GM19239 (cell line): ENCODE data around the gene FGG.

Experiments used
- DNase-seq: peaks from one replicate; pipeline ENCODE4 v3.0.0; 2011; ENCODE audit warnings: low spot score; ENCODE audit not compliant: insufficient read length
- FAIRE-seq: peaks from 2 replicates; lab custom pipeline; 2011; peaks lifted over from hg19 to GRCh38; lab: Jason Lieb, UNC

The FGG gene

DNA sequence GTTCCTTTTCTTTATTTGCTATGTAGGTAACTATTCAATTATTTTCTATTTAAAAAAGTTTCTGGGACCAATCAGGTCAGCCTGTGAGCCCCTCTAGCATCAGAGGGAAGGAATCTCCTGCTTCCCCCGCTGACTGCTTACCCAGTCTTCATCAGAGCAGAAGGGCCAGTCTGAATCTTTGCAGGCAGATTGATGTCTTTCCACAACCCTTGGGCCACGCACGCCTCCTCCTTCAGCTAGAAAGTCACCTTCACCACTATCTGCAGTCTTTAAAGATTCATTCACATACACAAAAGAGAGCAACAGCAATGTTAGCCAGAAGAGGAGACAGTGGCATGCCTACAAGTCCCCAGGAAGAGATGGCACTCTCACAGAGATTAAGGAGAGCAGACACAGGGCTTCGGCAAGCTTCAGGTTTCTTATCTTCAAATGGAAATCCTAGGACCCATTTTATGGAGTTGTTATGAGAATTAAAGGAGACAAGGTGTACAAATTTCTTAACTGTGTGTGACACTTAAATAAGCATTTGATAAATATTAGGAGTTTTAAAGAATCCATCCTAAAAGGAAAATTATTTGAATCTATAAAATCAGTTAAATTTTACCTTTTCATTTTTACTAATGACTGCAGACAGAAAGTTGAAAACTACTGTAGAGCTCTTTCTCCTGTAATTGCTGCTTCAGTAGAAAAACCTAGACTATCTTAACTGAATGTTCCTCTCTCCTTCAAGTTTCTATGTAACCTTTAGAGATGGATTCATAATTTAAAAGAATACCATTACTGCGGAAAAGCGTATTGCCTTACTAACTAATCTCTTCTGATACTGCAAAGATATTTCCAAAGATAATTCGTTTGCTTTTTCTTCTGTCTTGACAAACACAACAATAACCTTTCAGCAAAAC lies 22.9 kb downstream of the FGG start:
- DNase-seq = no peak

GRCh38 chr4:154588198-154588597 lies 24.3 kb downstream of the FGG start:
- FAIRE-seq (no peak), DNase-seq (no peak)

More for the DNA sequence above, 22.9 kb downstream of the FGG start:
- no peak for FAIRE-seq

DNA sequence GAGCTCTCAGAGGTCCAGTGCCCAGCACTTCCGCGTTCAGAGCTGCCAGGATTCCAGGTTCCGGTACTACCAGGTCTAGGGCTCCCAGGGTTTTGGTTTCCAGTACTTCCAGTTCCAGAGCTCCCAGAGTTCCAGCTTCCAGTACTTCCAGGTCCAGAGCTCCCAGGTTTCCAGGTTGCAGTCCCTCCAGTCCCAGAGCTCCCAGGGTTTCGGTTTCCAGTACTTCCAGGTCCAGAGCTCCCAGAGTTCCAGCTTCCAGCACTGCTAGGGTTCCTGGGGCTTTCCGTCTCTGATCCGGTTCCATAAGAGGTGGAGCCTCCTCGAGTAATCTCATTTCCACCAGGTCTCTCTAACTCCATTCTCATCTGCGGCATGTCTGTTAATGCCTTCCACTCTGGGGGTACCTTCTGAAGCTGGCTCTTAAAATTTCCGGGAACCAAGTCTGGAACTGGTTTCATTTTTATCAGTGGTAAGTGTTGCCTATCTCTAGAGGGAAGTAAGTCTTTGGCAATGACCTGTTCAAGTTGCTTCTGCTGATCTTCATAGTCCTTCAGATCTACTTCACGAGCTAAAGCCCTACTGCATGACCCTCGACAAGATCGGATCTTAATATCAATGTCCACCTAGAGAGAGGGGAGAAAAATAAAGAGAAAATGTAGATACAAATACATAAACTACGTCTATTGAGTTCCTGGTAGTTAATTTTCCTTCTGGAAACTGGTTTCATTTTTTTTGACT lies 26.0 kb downstream of the FGG start:
- FAIRE-seq = no peak
- DNase-seq = no peak

GRCh38 chr4:154585369-154586018 lies 27.0 kb downstream of the FGG start:
- DNase-seq = no peak
- FAIRE-seq = no peak

DNA sequence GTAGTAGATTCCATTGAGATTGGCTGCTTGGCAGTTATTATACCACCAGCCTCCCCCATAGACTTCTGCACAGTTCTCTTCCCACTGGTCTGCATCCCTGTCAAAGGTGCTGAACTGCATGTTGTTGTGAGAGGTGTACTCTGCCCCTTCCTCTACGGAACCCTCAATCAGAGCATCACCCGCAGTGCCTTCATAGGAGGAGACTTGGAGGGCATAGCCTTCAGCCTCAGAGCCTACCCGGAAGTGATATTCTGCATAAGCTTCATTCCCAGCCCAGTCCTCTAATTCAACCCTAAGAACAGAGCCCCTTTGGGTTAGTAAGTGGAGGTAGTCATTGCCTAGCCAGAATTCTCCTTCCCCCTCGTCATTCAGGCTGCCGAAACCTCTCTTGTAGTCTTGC lies 28.2 kb downstream of the FGG start:
- FAIRE-seq (no peak), DNase-seq (no peak)

DNA sequence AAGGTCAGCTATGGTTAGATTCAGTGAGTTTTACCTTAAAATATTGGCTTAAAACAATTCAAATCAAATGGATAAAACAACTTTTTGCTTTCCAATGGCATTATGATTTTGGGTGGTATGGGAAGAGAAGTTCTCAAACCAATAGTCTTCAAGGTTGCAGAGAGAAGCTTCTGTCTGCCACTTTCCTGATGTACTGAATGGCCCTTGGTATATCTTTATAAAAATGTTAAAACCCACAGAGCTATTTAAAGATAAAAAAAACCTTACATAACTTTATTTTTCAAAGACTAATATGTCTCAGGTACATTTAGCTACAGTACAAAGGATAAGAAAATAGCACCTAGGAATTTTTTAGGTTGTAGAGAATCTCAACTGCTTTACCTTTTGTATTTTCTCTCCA lies 28.8 kb downstream of the FGG start:
- DNase-seq (no peak), FAIRE-seq (no peak)

- DNase-seq = no peak
- FAIRE-seq = no peak
These were observed 29.2 kb downstream of the FGG start for GRCh38 chr4:154583230-154583629.

DNA sequence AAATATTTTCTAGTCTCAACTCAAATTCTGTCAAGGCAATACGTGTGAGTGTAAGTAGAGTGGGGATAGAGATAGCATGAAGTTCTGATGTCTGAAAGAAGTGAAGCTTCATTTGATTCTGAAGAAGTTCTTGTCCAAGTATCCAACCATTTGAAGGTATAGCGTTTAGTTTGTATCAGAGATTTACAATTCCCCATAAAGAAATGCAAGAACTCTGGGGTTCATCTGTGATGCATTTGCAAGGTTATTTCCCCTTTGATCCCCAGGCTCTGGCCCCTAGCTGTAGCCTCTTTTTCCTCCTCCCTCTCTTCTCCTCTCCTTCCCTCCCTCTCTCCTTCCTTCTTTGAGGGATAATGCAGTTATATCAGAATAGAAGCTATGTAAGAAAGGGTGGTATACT lies 29.7 kb downstream of the FGG start:
- DNase-seq = no peak
- no peak for FAIRE-seq

DNA sequence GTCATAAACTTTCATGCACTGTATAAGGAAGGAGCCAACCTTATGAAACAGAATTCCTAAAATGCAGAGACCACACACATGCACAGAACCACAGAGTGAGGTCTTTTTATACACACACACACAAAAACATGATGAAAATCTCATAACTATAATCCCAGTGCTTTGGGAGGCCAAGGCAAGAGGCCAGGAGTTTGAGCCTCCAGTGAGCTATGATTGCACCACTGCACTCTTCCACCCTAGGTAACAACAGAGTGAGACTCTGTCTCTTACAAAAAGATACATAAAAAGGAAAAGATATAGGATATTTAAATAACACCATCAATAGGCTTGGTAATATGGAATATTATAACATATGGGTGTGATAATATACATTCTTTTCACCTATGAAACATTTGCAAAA lies 32.5 kb downstream of the FGG start:
- FAIRE-seq = no peak

DNA sequence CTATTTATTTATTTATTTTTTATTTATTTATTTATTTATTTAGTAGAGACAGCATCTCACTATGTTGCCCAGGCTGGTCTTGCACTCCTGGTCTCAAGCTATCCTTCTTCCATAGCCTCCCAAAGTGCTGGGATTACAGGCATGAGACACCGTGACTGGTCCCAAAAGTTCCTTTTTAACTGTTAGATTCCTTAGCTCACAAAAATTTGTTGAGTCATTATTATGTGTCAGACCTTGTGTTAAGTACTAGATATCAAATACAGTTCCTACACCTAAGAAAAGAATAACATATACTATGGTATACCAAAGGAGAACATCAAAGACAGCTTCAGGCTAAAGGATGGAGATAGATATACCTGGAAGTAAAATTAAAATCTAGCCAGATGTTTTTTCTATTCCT lies 33.5 kb downstream of the FGG start:
- no peak for FAIRE-seq
- no peak for DNase-seq

More for the DNA sequence above, 32.5 kb downstream of the FGG start:
- DNase-seq = no peak

DNA sequence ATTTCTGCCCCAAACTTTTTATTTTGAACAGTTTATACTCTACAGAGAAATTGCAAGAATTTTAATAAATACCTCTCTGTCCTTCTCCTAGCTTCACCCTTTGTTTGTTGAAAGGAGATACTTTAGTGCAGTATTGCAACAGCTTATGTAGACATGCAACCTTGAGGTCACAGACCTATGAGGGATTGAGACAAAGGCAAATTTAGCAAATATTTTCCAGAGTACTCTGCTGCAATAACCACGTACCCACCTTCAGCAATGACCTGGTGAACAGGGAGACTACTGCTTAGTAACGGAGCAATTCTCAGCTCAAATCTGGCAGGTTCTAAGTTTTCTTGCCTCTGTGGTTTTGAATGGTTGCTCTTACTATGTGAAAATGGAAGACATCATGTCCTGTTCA lies 35.1 kb downstream of the FGG start:
- FAIRE-seq = no peak
- DNase-seq = no peak

GRCh38 chr4:154574311-154574710 lies 38.1 kb downstream of the FGG start:
- no peak for DNase-seq
- FAIRE-seq = no peak

DNA sequence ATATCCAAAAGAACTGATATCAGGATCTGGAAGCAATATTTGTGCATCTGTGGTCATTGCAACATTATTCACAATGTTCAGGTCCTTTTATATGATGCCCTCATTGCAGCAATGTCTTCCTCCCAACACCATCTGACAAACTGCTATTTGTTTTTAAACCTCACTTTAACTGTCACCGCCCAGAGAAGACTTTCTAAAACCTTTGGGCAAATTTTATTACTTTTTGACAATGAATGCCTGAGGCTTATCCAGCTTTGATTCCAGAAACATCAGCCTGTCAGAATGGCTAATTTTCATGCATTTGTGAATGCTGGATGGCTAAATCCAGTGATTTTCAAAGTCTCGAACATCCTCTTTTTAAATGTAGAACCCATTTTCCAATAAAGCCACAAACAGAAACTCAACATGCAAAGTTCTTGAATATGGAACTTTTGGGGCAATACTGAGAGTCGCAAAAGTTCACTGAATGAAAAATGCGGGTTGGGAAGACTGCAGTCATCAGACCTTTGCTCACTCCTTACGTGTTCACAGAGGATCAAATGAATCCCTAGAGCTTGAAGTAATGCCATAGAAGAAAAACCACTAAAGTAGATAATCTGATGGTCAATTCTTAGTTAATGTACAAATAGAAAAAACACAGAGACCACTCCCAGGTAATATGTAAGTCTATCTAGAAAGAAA lies 39.1 kb downstream of the FGG start:
- FAIRE-seq (no peak), DNase-seq (no peak)

DNA sequence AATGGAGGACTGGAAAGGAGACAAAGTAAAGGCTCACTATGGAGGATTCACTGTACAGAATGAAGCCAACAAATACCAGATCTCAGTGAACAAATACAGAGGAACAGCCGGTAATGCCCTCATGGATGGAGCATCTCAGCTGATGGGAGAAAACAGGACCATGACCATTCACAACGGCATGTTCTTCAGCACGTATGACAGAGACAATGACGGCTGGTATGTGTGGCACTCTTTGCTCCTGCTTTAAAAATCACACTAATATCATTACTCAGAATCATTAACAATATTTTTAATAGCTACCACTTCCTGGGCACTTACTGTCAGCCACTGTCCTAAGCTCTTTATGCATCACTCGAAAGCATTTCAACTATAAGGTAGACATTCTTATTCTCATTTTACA lies 42.9 kb downstream of the FGG start:
- DNase-seq (no peak), FAIRE-seq (no peak)

GRCh38 chr4:154569028-154569427 lies 43.4 kb downstream of the FGG start:
- FAIRE-seq (no peak), DNase-seq (no peak)

DNA sequence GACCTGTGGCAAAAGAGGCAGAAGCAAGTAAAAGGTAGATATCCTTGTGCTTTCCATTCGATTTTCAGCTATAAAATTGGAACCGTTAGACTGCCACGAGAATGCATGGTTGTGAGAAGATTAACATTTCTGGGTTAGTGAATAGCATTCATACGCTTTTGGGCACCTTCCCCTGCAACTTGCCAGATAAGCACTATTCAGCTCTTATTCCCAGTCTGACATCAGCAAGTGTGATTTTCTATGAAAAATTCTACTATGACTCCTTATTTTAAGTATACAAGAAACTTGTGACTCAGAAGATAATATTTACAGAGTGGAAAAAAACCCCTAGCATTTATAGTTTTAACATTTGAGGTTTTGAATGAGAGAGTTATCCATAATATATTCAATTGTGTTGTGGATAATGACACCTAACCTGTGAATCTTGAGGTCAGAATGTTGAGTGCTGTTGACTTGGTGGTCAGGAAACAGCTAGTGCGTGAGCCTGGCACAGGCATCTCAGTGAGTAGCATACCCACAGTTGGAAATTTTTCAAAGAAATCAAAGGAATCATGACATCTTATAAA lies 45.7 kb downstream of the FGG start:
- DNase-seq = no peak
- no peak for FAIRE-seq

DNA sequence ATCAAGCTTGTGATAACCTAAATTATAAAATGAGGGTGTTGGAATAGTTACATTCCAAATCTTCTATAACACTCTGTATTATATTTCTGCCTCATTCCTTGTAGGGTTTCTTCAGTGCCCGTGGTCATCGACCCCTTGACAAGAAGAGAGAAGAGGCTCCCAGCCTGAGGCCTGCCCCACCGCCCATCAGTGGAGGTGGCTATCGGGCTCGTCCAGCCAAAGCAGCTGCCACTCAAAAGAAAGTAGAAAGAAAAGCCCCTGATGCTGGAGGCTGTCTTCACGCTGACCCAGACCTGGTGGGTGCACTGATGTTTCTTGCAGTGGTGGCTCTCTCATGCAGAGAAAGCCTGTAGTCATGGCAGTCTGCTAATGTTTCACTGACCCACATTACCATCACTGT lies 46.8 kb downstream of the FGG start:
- DNase-seq (no peak), FAIRE-seq (no peak)

GRCh38 chr4:154564311-154564710 lies 48.1 kb downstream of the FGG start:
- no peak for FAIRE-seq
- no peak for DNase-seq

DNA sequence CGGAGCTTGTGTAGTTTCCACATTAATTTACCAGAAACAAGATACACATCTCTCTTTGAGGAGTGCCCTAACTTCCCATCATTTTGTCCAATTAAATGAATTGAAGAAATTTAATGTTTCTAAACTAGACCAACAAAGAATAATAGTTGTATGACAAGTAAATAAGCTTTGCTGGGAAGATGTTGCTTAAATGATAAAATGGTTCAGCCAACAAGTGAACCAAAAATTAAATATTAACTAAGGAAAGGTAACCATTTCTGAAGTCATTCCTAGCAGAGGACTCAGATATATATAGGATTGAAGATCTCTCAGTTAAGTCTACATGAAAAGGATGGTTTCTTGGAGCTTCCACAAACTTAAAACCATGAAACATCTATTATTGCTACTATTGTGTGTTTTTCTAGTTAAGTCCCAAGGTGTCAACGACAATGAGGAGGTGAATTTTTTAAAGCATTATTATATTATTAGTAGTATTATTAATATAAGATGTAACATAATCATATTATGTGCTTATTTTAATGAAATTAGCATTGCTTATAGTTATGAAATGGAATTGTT lies 49.7 kb downstream of the FGG start, which contains the start of gene FGB:
Gene FGB (plus strand): TSS at position 315 of the 558 bp plus-strand sequence. CDS start 8 bp downstream, at position 323.
- FAIRE-seq = no peak

GRCh38 chr4:154560824-154561231 lies 51.6 kb downstream of the FGG start:
- no peak for DNase-seq
- FAIRE-seq = no peak

More for the DNA sequence above, 49.7 kb downstream of the FGG start, which contains the start of gene FGB:
- no peak for DNase-seq
